HCT116 (cell line): ENCODE results near the gene TMEM74B.

ENCODE experiments used
- CEBPB ChIP-seq: IDR thresholded peaks from 2 replicates; pipeline ENCODE4 v1.6.1; 2012; ENCODE audit warnings: low read depth
- CTCF ChIP-seq, 3 experiments: fragments of 200-600 bp in 1 of 3; sonication (generic) in 1 of 3; IDR thresholded peaks in 2 of 3; conservative IDR thresholded peaks in 1 of 3; 2 replicates each; pipeline ENCODE4 v1.5.1; 2012 to 2017; ENCODE audit warnings: low read depth in 2 of 3, low read length in 2 of 3, antibody characterized with exemption in 1 of 3, borderline replicate concordance in 1 of 3, control low read depth in 1 of 3, mild to moderate bottlenecking in 1 of 3, mixed read lengths in 1 of 3, mixed run types in 1 of 3, moderate library complexity in 1 of 3; ENCODE audit not compliant: insufficient read depth in 1 of 3
- EZH2 ChIP-seq: fragments of 200-600 bp; sonication (generic); IDR thresholded peaks from 2 replicates; pipeline ENCODE4 v1.6.1; 2017; ENCODE audit warnings: antibody characterized with exemption, mixed run types
- EZH2phosphoT487 ChIP-seq: fragments of 200-600 bp; IDR thresholded peaks from 2 replicates; pipeline ENCODE4 v1.6.1; 2018; ENCODE audit warnings: antibody characterized with exemption, borderline replicate concordance
- JUND ChIP-seq: IDR thresholded peaks from 2 replicates; pipeline ENCODE4 v1.6.1; 2012
- RAD21 ChIP-seq: IDR thresholded peaks from 2 replicates; pipeline ENCODE4 v1.6.1; 2012; ENCODE audit warnings: low read depth, mild to moderate bottlenecking
- ZNF274 ChIP-seq: fragments of 200-500 bp; sonication (Bioruptor generic); IDR thresholded peaks from 2 replicates; pipeline ENCODE4 v1.6.1; 2014; ENCODE audit warnings: mild to moderate bottlenecking, low read depth, low read length, inconsistent platforms

GRCh38 chr20:1137236-1137635 is 47.5 kb downstream of the TMEM74B start:
- TF ChIP-seq JUND: no peak
- TF ChIP-seq CTCF (IDR thresholded peaks at IDR 0.05 in 2 of 3, conservative IDR thresholded peaks at IDR 0.05 in 1 of 3; ENCODE audit: borderline replicate concordance in 1 of 3, insufficient read depth in 1 of 3, low read depth in 2 of 3, low read length in 2 of 3): no peak
- no peak for TF ChIP-seq RAD21
- no peak for TF ChIP-seq CEBPB
- TF ChIP-seq EZH2phosphoT487: no peak
- no peak for TF ChIP-seq EZH2
- TF ChIP-seq ZNF274: no peak
